NT2/D1 (cell line): ENCODE results near the gene GCK.

ENCODE experiments used
- DNase-seq: peaks from one replicate; pipeline ENCODE4 v3.0.0-alpha.2; 2011; ENCODE audit warnings: low read depth, low spot score
- H3K27me3 ChIP-seq: 2 replicates; pipeline ENCODE4 v1.6.0; 2011; ENCODE audit warnings: mild to moderate bottlenecking; ENCODE audit not compliant: insufficient read length, insufficient read depth
- H3K36me3 ChIP-seq: 2 replicates; pipeline ENCODE4 v1.6.1; 2011; ENCODE audit warnings: mild to moderate bottlenecking, low read length, mixed read lengths; ENCODE audit not compliant: insufficient read depth, insufficient read length
- H3K4me1 ChIP-seq: 2 replicates; pipeline ENCODE4 v1.5.1; 2011; ENCODE audit not compliant: insufficient read depth, insufficient read length
- H3K4me3 ChIP-seq: 2 replicates; pipeline ENCODE4 v1.5.1; 2011; ENCODE audit warnings: low read depth; ENCODE audit not compliant: insufficient read length
- H3K9ac ChIP-seq: 2 replicates; pipeline ENCODE4 v1.6.0; 2011; ENCODE audit warnings: low read depth; ENCODE audit not compliant: insufficient read length
- H3K9me3 ChIP-seq: 2 replicates; pipeline ENCODE4 v1.5.1; 2011; ENCODE audit warnings: mild to moderate bottlenecking, low read length; ENCODE audit not compliant: insufficient read depth
- SUZ12 ChIP-seq: IDR thresholded peaks from 2 replicates; pipeline ENCODE4 v1.6.1; 2011; ENCODE audit not compliant: insufficient read length, insufficient read depth; ENCODE audit errors: extremely low read depth
- YY1 ChIP-seq: IDR thresholded peaks from 2 replicates; pipeline ENCODE4 v1.6.1; 2011; ENCODE audit not compliant: insufficient read length, insufficient read depth
- ZNF274 ChIP-seq: IDR thresholded peaks from 2 replicates; pipeline ENCODE4 v1.6.1; 2011; ENCODE audit warnings: mild to moderate bottlenecking, low read depth, low read length

The GCK gene

DNA sequence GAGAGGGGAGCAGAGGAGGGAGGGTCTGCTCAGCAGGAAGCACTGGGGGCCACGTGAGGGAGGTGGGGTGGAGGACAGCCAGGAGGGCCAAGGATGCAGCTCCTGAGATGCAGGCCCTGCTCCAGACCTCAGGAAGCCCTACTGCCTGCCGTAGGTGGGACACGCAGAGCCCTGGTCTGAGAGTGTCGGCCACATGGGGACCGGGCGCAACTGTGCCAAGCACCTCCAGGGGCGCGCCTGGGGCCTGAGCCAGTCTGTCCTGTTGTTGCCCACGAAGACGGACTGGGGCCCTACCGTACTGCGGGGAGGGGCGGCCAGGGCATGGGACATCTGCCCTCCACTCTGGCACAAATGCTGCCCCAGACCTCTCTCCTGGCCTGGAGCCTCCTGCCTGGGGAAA, 43.2 kb upstream of the GCK start:
- H3K4me3 ChIP-seq, result no peak overlapping the region
- no peak overlapping the region for H3K9ac ChIP-seq
- DNase-seq, result no peak
- peaks cover 16% of the 10 kb centered on the region for H3K4me1 ChIP-seq
- H3K9me3 ChIP-seq, result no peaks in the 10 kb centered on the region
- H3K36me3 ChIP-seq, result no peaks in the 10 kb centered on the region
- TF ChIP-seq SUZ12 (no peak), ZNF274 (no peak), YY1 (no peak)
- H3K27me3 ChIP-seq, result no peaks in the 10 kb centered on the region

DNA sequence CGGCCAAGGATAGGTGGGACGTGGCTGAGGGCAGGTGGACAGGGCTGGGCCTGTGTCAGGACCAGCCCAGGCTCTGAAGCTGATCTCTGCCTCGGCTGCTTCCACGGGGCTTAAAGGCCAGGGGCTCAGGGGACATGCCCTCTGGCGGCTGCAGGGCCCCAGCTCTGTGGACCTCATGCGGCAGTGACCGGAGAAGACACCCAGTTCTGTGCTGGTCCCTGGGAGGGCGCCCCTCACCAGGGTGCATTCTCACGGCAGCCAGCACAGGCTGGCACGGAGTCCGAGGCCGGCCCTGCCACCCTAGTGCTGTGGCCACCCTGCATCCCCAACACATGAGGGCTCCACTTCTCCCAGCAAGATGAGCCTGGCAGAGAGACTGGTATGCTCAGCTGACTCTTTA, 41.8 kb upstream of the GCK start:
- H3K4me1 ChIP-seq, result peaks cover 10% of the 10 kb centered on the region
- H3K9ac ChIP-seq, result no peak overlapping the region
- no peak for TF ChIP-seq ZNF274
- no peak for TF ChIP-seq YY1
- no peak for TF ChIP-seq SUZ12
- H3K4me3 ChIP-seq, result no peak overlapping the region
- DNase-seq, result no peak
- no peaks in the 10 kb centered on the region for H3K36me3 ChIP-seq
- H3K27me3 ChIP-seq, result no peaks in the 10 kb centered on the region
- H3K9me3 ChIP-seq, result no peaks in the 10 kb centered on the region

DNA sequence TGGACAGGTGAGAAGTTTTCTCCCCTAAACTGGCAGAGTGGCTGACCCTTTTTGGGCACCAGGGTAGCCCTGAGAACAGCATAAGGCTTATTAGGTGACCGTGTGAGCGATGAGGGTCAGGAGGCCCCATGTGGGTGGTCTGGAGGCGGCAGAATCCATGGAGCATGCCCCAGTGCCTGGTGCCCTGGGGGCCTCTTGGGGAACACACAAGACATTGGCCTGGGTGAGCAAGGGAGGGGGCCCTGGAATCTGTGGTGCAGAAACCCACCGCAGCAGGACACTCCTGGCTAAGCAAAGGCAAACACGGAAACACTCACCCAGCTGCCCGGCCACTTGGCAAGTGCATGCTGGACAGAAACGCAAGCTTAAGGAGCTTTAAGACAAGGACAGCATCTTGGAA, 41.0 kb upstream of the GCK start:
- Histone ChIP-seq H3K9me3 (no peaks in the 10 kb centered on the region), H3K36me3 (no peaks in the 10 kb centered on the region), H3K4me1 (peaks cover 11% of the 10 kb centered on the region), H3K9ac (no peak overlapping the region), H3K27me3 (no peaks in the 10 kb centered on the region), H3K4me3 (no peak overlapping the region)
- TF ChIP-seq YY1 (no peak), ZNF274 (no peak), SUZ12 (no peak)
- no peak for DNase-seq

DNA sequence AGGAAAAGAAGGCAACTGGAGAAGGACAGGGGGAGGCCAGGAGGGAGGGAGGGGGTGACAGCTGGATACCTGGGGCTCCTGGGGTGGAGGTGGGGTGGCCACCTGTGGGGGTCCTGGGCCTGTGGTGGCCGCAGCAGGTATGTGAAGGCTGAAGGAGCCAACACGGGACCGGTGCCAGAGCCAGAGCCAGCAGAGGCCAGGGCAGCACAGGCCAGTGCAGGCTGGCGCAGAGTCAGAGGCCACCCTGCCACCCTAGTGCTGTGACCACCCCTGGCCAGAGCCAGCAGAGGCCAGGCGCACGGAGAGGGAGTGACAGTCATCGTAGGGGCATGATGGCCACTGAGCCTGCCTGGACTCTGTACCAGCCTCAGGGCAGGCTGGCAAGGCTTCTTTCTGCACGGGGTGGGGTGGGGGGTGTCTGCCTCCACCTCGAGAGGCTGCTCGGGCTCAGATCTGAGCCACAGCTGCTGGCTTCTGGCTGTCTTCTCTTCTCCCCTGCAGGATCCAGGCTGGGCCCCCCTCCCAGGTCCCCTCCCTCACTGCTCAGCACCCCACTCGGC, 40.4 kb upstream of the GCK start:
- Histone ChIP-seq H3K4me3 (no peak overlapping the region), H3K4me1 (peaks cover 10% of the 10 kb centered on the region), H3K36me3 (no peaks in the 10 kb centered on the region), H3K9ac (no peak overlapping the region), H3K9me3 (no peaks in the 10 kb centered on the region), H3K27me3 (no peaks in the 10 kb centered on the region)
- no peak for DNase-seq
- no peak for TF ChIP-seq ZNF274
- TF ChIP-seq YY1, result no peak
- TF ChIP-seq SUZ12, result no peak

DNA sequence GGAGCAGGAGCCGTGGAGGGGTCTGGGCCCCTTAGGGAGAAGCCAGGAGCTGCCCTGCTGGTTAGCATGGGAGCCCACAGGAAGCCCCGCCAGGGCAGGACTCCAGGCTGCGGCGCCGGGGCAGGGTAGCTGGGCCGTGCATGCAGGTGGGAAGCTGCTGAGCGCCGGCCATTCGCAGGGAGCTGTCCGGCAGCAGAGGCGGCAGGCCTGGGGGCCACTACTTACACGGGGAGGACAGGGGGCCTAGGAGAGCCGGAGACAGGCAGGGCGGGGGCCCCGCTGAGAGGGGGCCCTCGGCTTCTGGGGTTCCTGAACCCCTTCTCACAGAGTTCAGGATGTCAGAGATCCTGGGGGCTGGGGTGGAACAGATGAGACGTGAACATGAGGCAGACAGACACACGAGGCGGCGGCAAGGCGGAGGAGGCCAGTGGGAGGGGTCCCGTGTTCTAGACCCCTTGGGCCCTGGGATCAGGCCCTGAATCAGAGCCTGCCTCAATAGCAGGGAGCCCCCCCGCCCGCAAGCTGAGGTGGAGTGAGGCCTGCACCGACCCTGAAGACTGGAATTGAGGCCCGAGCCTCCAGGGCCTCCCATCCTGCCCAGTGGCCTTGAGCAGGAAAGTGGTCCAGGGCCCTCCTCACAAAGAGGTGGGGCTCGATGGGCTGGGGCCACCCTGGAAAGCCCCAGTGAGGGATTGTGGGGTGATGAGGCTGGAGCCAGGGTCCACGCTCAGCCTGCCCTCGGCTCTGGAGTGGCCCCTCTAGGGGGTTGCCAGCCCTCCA, 39.5 kb upstream of the GCK start:
- Histone ChIP-seq H3K9ac (no peak overlapping the region), H3K4me3 (no peak overlapping the region), H3K36me3 (no peaks in the 10 kb centered on the region), H3K9me3 (no peaks in the 10 kb centered on the region), H3K27me3 (no peaks in the 10 kb centered on the region), H3K4me1 (peaks cover 15% of the 10 kb centered on the region)
- no peak for DNase-seq
- TF ChIP-seq ZNF274 (no peak), SUZ12 (no peak)

DNA sequence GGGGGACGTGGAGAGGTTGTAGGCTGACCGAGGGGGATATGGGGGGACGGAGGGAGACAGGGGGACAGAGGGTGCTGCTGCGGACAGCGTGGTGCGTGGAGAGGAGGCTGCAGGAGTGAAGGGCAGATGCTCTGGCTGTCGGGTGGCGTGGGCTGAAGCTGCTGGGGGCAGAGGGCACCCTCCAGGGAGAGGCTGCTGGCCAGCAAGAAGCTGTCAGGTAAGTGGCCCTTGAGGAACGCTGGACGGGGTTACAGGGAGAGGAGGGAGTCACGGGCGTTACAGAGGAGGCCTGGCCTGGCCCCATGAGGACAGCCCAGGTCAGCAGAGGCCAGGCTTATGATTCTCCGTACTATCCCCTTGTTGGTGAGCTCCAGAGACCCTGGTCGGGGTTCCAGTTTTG, 38.7 kb upstream of the GCK start:
- DNase-seq, result no peak
- Histone ChIP-seq H3K4me3 (no peak overlapping the region), H3K9ac (no peak overlapping the region), H3K9me3 (no peaks in the 10 kb centered on the region), H3K27me3 (no peaks in the 10 kb centered on the region), H3K4me1 (peaks cover 17% of the 10 kb centered on the region), H3K36me3 (no peaks in the 10 kb centered on the region)
- TF ChIP-seq ZNF274 (no peak), YY1 (no peak), SUZ12 (no peak)

DNA sequence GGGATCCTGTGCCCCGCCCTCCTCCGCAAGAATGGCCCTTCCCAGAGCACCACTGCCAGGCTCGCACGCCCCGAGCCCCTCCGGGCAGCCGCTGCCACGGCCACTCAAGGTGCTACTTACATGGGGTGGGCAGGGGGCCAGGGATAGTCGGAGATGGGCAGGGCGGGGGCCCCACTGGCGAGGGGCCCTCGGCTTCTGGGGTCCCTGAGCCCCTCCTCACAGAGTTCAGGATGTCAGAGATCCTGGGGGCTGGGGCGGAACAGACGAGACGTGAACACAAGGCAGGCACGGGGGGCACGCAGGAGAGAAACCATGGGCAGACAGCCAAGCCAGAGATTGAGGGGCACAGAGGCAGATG, 37.1 kb upstream of the GCK start:
- H3K9ac ChIP-seq, result no peak overlapping the region
- no peak overlapping the region for H3K4me3 ChIP-seq
- no peaks in the 10 kb centered on the region for H3K9me3 ChIP-seq
- H3K4me1 ChIP-seq, result peaks cover 14% of the 10 kb centered on the region
- TF ChIP-seq SUZ12 (no peak), YY1 (no peak), ZNF274 (no peak)
- H3K36me3 ChIP-seq, result no peaks in the 10 kb centered on the region
- no peaks in the 10 kb centered on the region for H3K27me3 ChIP-seq
- DNase-seq, result no peak
